OCI-LY3 (cell line): ENCODE results near the gene PCED1A.
A peak's percentile ranks its signal among the peaks of the same experiment; 100 is the strongest.

Experiments
- H2AFZ ChIP-seq: fragments of 200-600, 300-600 bp; shearing (Covaris generic); 2 replicates; pipeline ENCODE4 v1.6.0; 2014; ENCODE audit warnings: antibody characterized with exemption, low read depth, low read length
- H3K27ac ChIP-seq: fragments of 200-600, 300-600 bp; sonication (generic); 2 replicates; pipeline ENCODE4 v1.5.1; 2014; ENCODE audit warnings: mild to moderate bottlenecking, low read length, moderate library complexity, mixed read lengths
- H3K27me3 ChIP-seq: fragments of 200-600, 300-600 bp; sonication (generic); 2 replicates; pipeline ENCODE4 v1.6.1; 2014; ENCODE audit warnings: low read depth, low read length, mixed read lengths
- H3K36me3 ChIP-seq: fragments of 200-600, 300-600 bp; sonication (generic); replicated peaks from 2 replicates; pipeline ENCODE3; 2014; ENCODE audit warnings: low read depth, low read length, mixed read lengths
- H3K4me1 ChIP-seq: fragments of 300-600, 200-600 bp; sonication (generic); 2 replicates; pipeline ENCODE4 v1.6.1; 2014; ENCODE audit warnings: low read length, mixed read lengths
- H3K4me2 ChIP-seq: fragments of 200-600, 300-600 bp; sonication (generic); 2 replicates; pipeline ENCODE4 v1.6.1; 2014; ENCODE audit warnings: low read length, mixed read lengths
- H3K4me3 ChIP-seq: fragments of 300-600, 200-600 bp; sonication (generic); 2 replicates; pipeline ENCODE4 v1.5.1; 2014; ENCODE audit warnings: antibody characterized with exemption, mild to moderate bottlenecking, low read length, moderate library complexity
- H3K79me2 ChIP-seq: fragments of 300-600, 200-600 bp; shearing (Covaris generic); 2 replicates; pipeline ENCODE4 v1.6.1; 2014; ENCODE audit warnings: mild to moderate bottlenecking, low read length, mixed read lengths
- H3K9ac ChIP-seq: fragments of 300-600, 200-600 bp; shearing (Covaris generic); 2 replicates; pipeline ENCODE4 v1.6.0; 2014; ENCODE audit warnings: mild to moderate bottlenecking, low read length, moderate library complexity
- H3K9me3 ChIP-seq: fragments of 200-600, 300-600 bp; shearing (Covaris generic); 2 replicates; pipeline ENCODE4 v1.6.1; 2014; ENCODE audit warnings: low read length, mixed read lengths; ENCODE audit not compliant: insufficient read depth
- H4K20me1 ChIP-seq: fragments of 200-600, 300-600 bp; sonication (generic); 2 replicates; pipeline ENCODE4 v1.6.1; 2016; ENCODE audit warnings: low read length, mixed read lengths; ENCODE audit not compliant: insufficient read depth
- CTCF ChIP-seq: fragments of 200-600, 300-600 bp; sonication (generic); IDR thresholded peaks from 2 replicates; pipeline ENCODE4 v1.5.1; 2014; ENCODE audit warnings: antibody characterized with exemption, low read length, low read depth
- EZH2phosphoT487 ChIP-seq: fragments of 200-600 bp; shearing (Covaris generic); IDR thresholded peaks from 2 replicates; pipeline ENCODE4 v1.6.1; 2018; ENCODE audit warnings: antibody characterized with exemption, mixed run types, low read depth

The PCED1A gene

GRCh38 chr20:2804041-2804828 lies 36.2 kb downstream of the PCED1A start:
- Histone ChIP-seq H3K4me2 (no peak overlapping the region), H3K9ac (no peak overlapping the region), H3K27me3 (peaks cover 36% of the 10 kb centered on the region)

GRCh38 chr20:2801286-2801728 lies 39.1 kb downstream of the PCED1A start:
- H3K79me2 ChIP-seq, result no peaks in the 10 kb centered on the region

More at GRCh38 chr20:2804041-2804828, 36.2 kb downstream of the PCED1A start:
- TF ChIP-seq CTCF (no peak), EZH2phosphoT487 (no peak)
- Histone ChIP-seq H3K36me3 (no peaks in the 10 kb centered on the region), H3K9me3 (no peaks in the 10 kb centered on the region), H2AFZ (no peak overlapping the region), H3K27ac (no peak overlapping the region), H3K4me3 (no peak overlapping the region), H4K20me1 (no peaks in the 10 kb centered on the region), H3K79me2 (no peaks in the 10 kb centered on the region), H3K4me1 (peaks cover 17% of the 10 kb centered on the region)

GRCh38 chr20:2800521-2801285 lies 39.8 kb downstream of the PCED1A start, which contains the start of gene CPXM1:
TSS of gene CPXM1 (minus strand) at chr20:2800627. CDS start at chr20:2800572, 55 bp downstream.
- Histone ChIP-seq H3K4me2 (peak within 1 kb of the TSS; percentile 90), H3K27ac (peak within 1 kb of the TSS; percentile 24; the same call in 1 of the 2 replicates), H3K4me1 (peaks cover 27% of the 10 kb centered on the region), H3K9ac (peak within 1 kb of the TSS; percentile 68), H3K4me3 (peak within 1 kb of the TSS; percentile 82), H4K20me1 (no peaks in the 10 kb centered on the region), H3K79me2 (no peaks in the 10 kb centered on the region), H2AFZ (peak within 1 kb of the TSS; percentile 92), H3K9me3 (no peaks in the 10 kb centered on the region), H3K36me3 (no peaks in the 10 kb centered on the region), H3K27me3 (peaks cover 23% of the 10 kb centered on the region)
- no peak for TF ChIP-seq CTCF
- TF ChIP-seq EZH2phosphoT487, result no peak

More at GRCh38 chr20:2801286-2801728, 39.1 kb downstream of the PCED1A start:
- Histone ChIP-seq H4K20me1 (no peaks in the 10 kb centered on the region), H3K4me2 (peak overlapping the region; percentile 90), H2AFZ (0 out of 2 replicates have a peak overlapping the region, but pooled peaks have one; percentile 6), H3K9ac (peak overlapping the region; percentile 68; the same call in 1 of the 2 replicates), H3K27ac (no peak overlapping the region), H3K27me3 (peaks cover 24% of the 10 kb centered on the region), H3K4me3 (peak overlapping the region; percentile 82), H3K36me3 (no peaks in the 10 kb centered on the region), H3K4me1 (peaks cover 27% of the 10 kb centered on the region), H3K9me3 (no peaks in the 10 kb centered on the region)
- no peak for TF ChIP-seq CTCF
- no peak for TF ChIP-seq EZH2phosphoT487
